Endothelial cell (in vitro differentiated cells): ENCODE measurements around the gene SGTB. TPM values are rescaled to one million over a fixed set of nuclear protein-coding genes. Genes with fewer than 3 reads are reported as not detected.
"Not testable (repeated sequence)": the region's sequence is repeated elsewhere in the genome, so short reads cannot be mapped to it uniquely, and the experiment has no call there.

Experiments used
- DNase-seq: peaks from one replicate; pipeline ENCODE4 v3.0.0; 2021; ENCODE audit warnings: low spot score
- H3K27ac Mint-ChIP-seq: one replicate; pipeline ENCODE4 v1.8.0; 2021; ENCODE audit warnings: mixed read lengths, inconsistent platforms; ENCODE audit not compliant: unreplicated experiment
- H3K27me3 Mint-ChIP-seq: one replicate; pipeline ENCODE4 v1.8.0; 2021; ENCODE audit warnings: mild to moderate bottlenecking, moderate library complexity, mixed read lengths, inconsistent platforms; ENCODE audit not compliant: unreplicated experiment
- H3K36me3 Mint-ChIP-seq: one replicate; pipeline ENCODE4 v1.8.0; 2021; ENCODE audit warnings: mild to moderate bottlenecking, low read depth, mixed read lengths, inconsistent platforms; ENCODE audit not compliant: unreplicated experiment
- H3K4me1 Mint-ChIP-seq: one replicate; pipeline ENCODE4 v1.8.0; 2021; ENCODE audit warnings: mild to moderate bottlenecking, mixed read lengths, inconsistent platforms; ENCODE audit not compliant: unreplicated experiment
- H3K4me3 Mint-ChIP-seq: one replicate; pipeline ENCODE4 v1.8.0; 2021; ENCODE audit warnings: mild to moderate bottlenecking, mixed read lengths, inconsistent platforms; ENCODE audit not compliant: unreplicated experiment
- H3K9me3 Mint-ChIP-seq: one replicate; pipeline ENCODE4 v1.8.0; 2021; ENCODE audit warnings: mixed read lengths, inconsistent platforms; ENCODE audit not compliant: unreplicated experiment
- CTCF ChIP-seq: fragments of 200-600 bp; sonication (generic); IDR thresholded peaks from one replicate; pipeline ENCODE4 v1.5.0; 2021; ENCODE audit warnings: antibody characterized with exemption; ENCODE audit not compliant: unreplicated experiment
- total RNA-seq: library from RNA; stranded (reverse); fragmentation: NEBNext Ultra II Directional; extraction: Animal tissue kit (Norgen Biotek cat#: 25700); gene quantifications from one replicate; pipeline ENCODE4 v1.2.1, GENCODE V29; 2021; ENCODE audit not compliant: unreplicated experiment

SGTB gene
- total RNA-seq, 1 donor from 2014 or later = 8.3 TPM

- no peak for DNase-seq
- Mint-ChIP-seq H3K36me3 (no peaks in the 10 kb centered on the region), H3K4me1 (no peaks in the 10 kb centered on the region), H3K4me3 (no peak overlapping the region), H3K27me3 (no peaks in the 10 kb centered on the region), H3K27ac (no peak overlapping the region), H3K9me3 (no peaks in the 10 kb centered on the region)
- TF ChIP-seq CTCF = no peak
These were observed 25.0 kb downstream of the SGTB start for GRCh38 chr5:65696892-65697291.

- no peaks in the 10 kb centered on the region for H3K36me3 Mint-ChIP-seq
- TF ChIP-seq CTCF = no peak
- no peaks in the 10 kb centered on the region for H3K9me3 Mint-ChIP-seq
- H3K27ac Mint-ChIP-seq = no peak overlapping the region
- no peak for DNase-seq
- H3K27me3 Mint-ChIP-seq = no peaks in the 10 kb centered on the region
- H3K4me1 Mint-ChIP-seq = no peaks in the 10 kb centered on the region
- H3K4me3 Mint-ChIP-seq = no peak overlapping the region
These were observed 26.0 kb downstream of the SGTB start for GRCh38 chr5:65695896-65696295.

GRCh38 chr5:65695162-65695755 lies 26.6 kb downstream of the SGTB start:
- Mint-ChIP-seq H3K36me3 (no peaks in the 10 kb centered on the region), H3K4me1 (no peaks in the 10 kb centered on the region), H3K4me3 (no peak overlapping the region), H3K9me3 (no peaks in the 10 kb centered on the region), H3K27ac (no peak overlapping the region), H3K27me3 (no peaks in the 10 kb centered on the region)
- TF ChIP-seq CTCF = no peak
- no peak for DNase-seq

- H3K27me3 Mint-ChIP-seq = no peaks in the 10 kb centered on the region
- no peaks in the 10 kb centered on the region for H3K4me1 Mint-ChIP-seq
- no peak for TF ChIP-seq CTCF
- DNase-seq = no peak
- H3K9me3 Mint-ChIP-seq = no peaks in the 10 kb centered on the region
- no peak overlapping the region for H3K4me3 Mint-ChIP-seq
- peaks cover 3% of the 10 kb centered on the region for H3K36me3 Mint-ChIP-seq
- H3K27ac Mint-ChIP-seq = no peak overlapping the region
These were observed 28.8 kb downstream of the SGTB start for GRCh38 chr5:65693121-65693520.

- peaks cover 22% of the 10 kb centered on the region for H3K36me3 Mint-ChIP-seq
- no peak for TF ChIP-seq CTCF
- H3K9me3 Mint-ChIP-seq = no peaks in the 10 kb centered on the region
- no peak overlapping the region for H3K4me3 Mint-ChIP-seq
- no peak overlapping the region for H3K27ac Mint-ChIP-seq
- DNase-seq = no peak
- H3K27me3 Mint-ChIP-seq = peaks cover 3% of the 10 kb centered on the region
- H3K4me1 Mint-ChIP-seq = peaks cover 4% of the 10 kb centered on the region
These were observed 39.8 kb downstream of the SGTB start for GRCh38 chr5:65682148-65682547.

- DNase-seq, H3K4me1 Mint-ChIP-seq, H3K27ac Mint-ChIP-seq, H3K27me3 Mint-ChIP-seq, H3K4me3 Mint-ChIP-seq, H3K9me3 Mint-ChIP-seq: not testable (repeated sequence)
- peaks cover 24% of the 10 kb centered on the region for H3K36me3 Mint-ChIP-seq
These were observed 45.9 kb downstream of the SGTB start for GRCh38 chr5:65676056-65676455.
